GM18867 (cell line): ENCODE results near the gene GPD2.

Experiments
- ATAC-seq: cut with Tn5 transposase; IDR thresholded peaks from one replicate; pipeline ENCODE4 v1.9.1; 2021; ENCODE audit warnings: mild to moderate bottlenecking, moderate library complexity; ENCODE audit not compliant: unreplicated experiment

GPD2 gene

GRCh38 chr2:156435718-156436496, at the start of gene GPD2:
GPD2 (plus strand) TSS chr2:156436379; CDS start chr2:156476106, 39,727 bp downstream.
- peak; percentile 53 for ATAC-seq

- no peak for ATAC-seq
These were observed 42.0 kb upstream of the GPD2 start for GRCh38 chr2:156394033-156394741.

- ATAC-seq = peak; percentile 34
These were observed 40.1 kb upstream of the GPD2 start for GRCh38 chr2:156396126-156396525.

- no peak for ATAC-seq
These were observed 39.0 kb upstream of the GPD2 start for GRCh38 chr2:156397229-156397628.

GRCh38 chr2:156398176-156398575, 38.0 kb upstream of the GPD2 start:
- ATAC-seq = no peak

- ATAC-seq = no peak
These were observed 36.8 kb upstream of the GPD2 start for GRCh38 chr2:156399224-156399949.

- ATAC-seq = peak; percentile 34
These were observed 36.1 kb upstream of the GPD2 start for GRCh38 chr2:156399950-156400705.

GRCh38 chr2:156400706-156401678, 35.2 kb upstream of the GPD2 start:
- ATAC-seq = peak; percentile 72

GRCh38 chr2:156401861-156402260, 34.3 kb upstream of the GPD2 start:
- ATAC-seq = no peak

GRCh38 chr2:156405586-156405985, 30.6 kb upstream of the GPD2 start:
- ATAC-seq = no peak

GRCh38 chr2:156411835-156412234, 24.3 kb upstream of the GPD2 start:
- peak; percentile 70 for ATAC-seq

GRCh38 chr2:156421851-156422250, 14.3 kb upstream of the GPD2 start:
- no peak for ATAC-seq

- no peak for ATAC-seq
These were observed 12.4 kb upstream of the GPD2 start for GRCh38 chr2:156423674-156424282.

GRCh38 chr2:156427074-156427473, 9.1 kb upstream of the GPD2 start:
- ATAC-seq = no peak

GRCh38 chr2:156429211-156429610, 7.0 kb upstream of the GPD2 start:
- no peak for ATAC-seq

GRCh38 chr2:156430236-156430979, 5.8 kb upstream of the GPD2 start:
- peak; percentile 29 for ATAC-seq

- peak; percentile 77 for ATAC-seq
These were observed 5.2 kb upstream of the GPD2 start for GRCh38 chr2:156430980-156431358.

- no peak for ATAC-seq
These were observed 1.5 kb upstream of the GPD2 start for GRCh38 chr2:156434461-156435291.
